NCI-H2107 treated with DMSO at 0.1 percent for 48 hours (cell line): Measurements from ENCODE around the gene NIPAL3.
A peak's percentile ranks its signal among the peaks of the same experiment; 100 is the strongest.
"Not testable (repeated sequence)": the region's sequence is repeated elsewhere in the genome, so short reads cannot be mapped to it uniquely, and the experiment has no call there.

Experiments
- DNase-seq: peaks from one replicate; lab custom pipeline; 2025; ENCODE audit not compliant: unreplicated experiment; lab: John Stamatoyannopoulos, UW

The NIPAL3 gene

GRCh38 chr1:24454673-24455072 lies 39.1 kb downstream of the NIPAL3 start:
- no peak for DNase-seq

GRCh38 chr1:24455272-24455671 lies 39.7 kb downstream of the NIPAL3 start:
- DNase-seq = no peak

DNA sequence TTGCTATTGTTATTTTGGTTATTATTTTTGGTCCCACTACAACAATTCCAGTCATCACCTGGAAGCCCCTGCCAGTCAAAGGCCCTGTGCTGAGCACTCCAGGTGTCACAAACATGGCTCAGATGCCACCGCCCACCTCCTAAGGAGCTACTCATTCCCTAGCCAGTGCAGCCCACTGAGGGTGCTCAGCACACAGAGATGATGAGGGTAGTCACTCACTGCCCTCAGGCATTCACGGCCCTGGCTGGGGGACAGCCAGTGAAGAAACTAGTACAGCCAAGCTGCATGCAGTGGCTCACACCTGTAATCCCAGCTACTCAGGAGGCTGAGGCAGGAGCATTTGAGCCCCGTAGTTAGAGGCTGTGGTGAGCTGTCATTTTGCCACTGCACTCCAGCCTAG lies 42.3 kb downstream of the NIPAL3 start:
- no peak for DNase-seq

GRCh38 chr1:24459551-24460266 lies 44.1 kb downstream of the NIPAL3 start:
- DNase-seq = peak; percentile 46

- not testable (repeated sequence) for DNase-seq
Observed at GRCh38 chr1:24462128-24462527, 46.5 kb downstream of the NIPAL3 start.

GRCh38 chr1:24463776-24464735 lies 48.5 kb downstream of the NIPAL3 start:
- peak; percentile 93 for DNase-seq

DNA sequence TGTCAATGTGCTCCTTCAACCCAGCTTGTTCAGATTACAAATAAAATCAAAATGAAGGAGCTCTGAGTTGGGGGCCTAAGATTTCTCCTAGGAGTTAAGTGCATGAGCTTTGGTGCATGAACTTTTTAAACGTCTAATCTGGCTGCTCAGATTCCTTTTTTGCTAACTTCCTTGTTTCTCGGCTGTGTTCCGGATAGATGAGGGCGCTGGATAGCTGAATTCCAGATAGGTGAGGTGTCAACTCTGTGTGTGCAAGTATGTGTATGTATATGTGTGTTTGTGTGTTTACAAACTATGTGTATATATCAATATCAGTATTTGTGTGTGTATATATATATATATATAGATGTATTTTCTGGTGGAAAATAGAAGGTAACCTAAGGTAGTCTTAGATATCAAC lies 49.5 kb downstream of the NIPAL3 start:
- DNase-seq = no peak

- DNase-seq = no peak
Observed at GRCh38 chr1:24465638-24466037, 50.0 kb downstream of the NIPAL3 start.

GRCh38 chr1:24468685-24469316 lies 53.2 kb downstream of the NIPAL3 start:
- no peak for DNase-seq

- no peak for DNase-seq
Observed at GRCh38 chr1:24470592-24470991, 55.0 kb downstream of the NIPAL3 start.

GRCh38 chr1:24472527-24473251 lies 57.1 kb downstream of the NIPAL3 start:
- DNase-seq = no peak

DNA sequence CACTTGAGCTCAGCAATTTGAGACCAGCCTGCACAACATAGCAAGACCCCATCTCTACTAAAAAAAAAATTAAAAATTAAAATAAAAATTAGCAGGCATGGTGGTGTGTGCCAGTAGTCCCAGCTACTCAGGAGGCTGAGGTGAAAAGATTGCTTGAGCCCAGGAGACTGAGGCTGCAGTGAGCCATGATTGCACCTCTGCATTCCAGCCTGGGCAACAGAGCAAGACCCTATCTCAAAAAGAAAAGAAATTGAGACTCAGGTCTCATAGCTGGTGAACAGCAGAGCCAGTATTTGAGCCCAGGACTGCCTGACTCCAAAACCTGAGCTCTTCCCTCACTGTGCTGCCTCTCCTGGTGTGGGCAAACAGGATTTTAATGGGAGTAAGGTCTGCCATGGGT lies 58.6 kb downstream of the NIPAL3 start:
- DNase-seq = no peak

DNA sequence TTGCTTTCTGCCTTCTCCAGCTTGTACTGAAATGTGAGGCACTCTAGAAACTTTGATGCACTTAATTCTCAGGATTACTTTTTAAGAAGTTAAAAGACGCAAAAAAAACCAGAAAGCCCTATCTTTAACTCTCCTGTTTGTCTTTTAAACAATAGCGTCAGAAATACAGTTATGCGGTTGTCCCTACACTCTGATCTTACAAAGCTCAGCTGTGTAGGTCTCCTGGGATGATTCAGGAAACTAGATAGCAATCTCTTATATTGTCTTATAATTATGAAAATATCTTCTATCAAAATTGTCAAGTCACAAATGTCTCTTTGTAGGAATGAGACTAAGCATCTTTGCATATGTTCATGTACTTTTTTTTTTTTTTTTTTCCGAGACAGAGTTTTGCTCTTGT lies 60.1 kb downstream of the NIPAL3 start:
- DNase-seq = no peak

DNA sequence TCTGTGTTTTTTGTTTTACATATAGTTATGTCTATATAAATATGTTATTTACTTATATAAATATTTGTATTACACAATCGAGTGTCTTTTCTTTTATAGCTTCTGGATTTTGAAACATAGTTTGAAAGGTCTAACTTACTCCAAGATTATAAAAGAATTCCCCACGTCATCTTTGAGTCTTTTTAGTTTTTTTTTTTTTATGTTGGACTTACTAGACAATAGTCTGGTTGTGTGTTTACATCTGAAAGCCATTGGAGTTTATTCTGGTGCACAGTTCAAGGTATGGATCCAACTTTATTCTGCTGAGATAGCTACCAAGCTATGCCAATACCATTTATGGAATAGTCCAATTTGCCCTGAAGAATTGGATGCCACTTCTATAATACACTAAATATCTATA lies 61.0 kb downstream of the NIPAL3 start:
- DNase-seq = no peak

DNA sequence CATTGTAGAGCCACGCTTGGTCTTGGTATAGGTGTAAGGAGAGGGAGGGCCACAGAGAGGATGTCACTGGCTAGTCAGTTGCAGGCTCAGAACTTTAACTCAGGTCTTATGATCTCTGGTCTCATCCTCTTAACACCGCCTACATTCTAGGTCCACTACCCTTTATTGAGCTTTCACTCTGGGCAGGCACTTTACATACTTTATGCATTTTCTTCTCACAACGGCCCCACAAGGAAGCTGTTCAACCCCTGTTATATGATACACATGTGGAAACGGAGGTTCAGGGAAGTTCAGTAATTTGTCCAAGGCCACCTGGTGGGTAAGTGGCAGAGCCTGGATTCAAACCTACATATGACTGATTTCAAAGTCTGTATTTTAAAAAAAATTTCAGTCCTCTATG lies 61.7 kb downstream of the NIPAL3 start:
- peak; percentile 27 for DNase-seq

DNA sequence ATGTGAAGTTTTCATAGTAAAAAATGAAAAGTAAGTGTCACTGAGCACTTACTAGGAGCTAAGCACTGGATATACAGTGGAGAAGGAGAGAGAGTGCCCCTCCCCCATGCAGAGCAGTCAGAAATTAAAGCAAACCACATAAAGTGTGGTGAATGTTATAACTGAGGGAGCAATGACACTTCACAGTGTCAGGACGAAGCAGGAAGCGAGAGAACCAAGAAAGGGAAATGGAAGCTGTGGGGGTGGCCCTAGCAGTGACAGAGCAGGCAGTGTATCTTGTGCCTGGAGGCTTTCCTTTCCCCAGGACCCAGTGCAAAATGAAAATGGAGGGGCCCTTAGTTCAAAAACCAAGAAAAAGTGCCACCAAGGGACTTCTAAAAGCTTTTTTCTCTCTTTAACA lies 65.5 kb downstream of the NIPAL3 start:
- DNase-seq = no peak

- no peak for DNase-seq
Observed at GRCh38 chr1:24481843-24482610, 66.4 kb downstream of the NIPAL3 start.

- DNase-seq = no peak
Observed at GRCh38 chr1:24483441-24483840, 67.8 kb downstream of the NIPAL3 start.

DNA sequence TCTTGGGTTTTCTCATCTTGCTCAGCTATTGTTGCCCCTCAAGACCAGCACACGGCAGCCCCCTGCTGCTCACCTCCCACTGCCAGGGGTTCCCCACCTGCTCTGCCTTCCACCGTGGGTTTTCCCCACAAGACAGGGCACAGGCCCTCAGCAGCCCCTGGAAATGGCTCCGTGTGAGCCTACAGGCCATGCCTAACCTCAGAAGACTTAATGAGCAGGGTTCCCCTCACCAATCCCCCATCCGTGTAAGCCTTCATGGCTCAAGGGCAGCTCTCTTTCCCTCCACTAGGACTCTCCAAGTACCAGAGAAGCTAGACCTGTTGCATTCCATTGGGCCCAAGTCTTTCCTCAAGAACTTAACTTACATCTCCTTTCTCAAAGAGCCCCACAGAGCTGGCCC lies 68.6 kb downstream of the NIPAL3 start:
- DNase-seq = no peak

- DNase-seq = no peak
Observed at GRCh38 chr1:24486331-24487065, 70.9 kb downstream of the NIPAL3 start.
